ENCODE data around the gene UNC5C. TPM values are rescaled to one million over a fixed set of nuclear protein-coding genes. Genes with fewer than 3 reads are reported as not detected.

The UNC5C gene
- total and polyA plus RNA-seq, 2 of the 4 experiments (the other 2 are of a cell fraction) = under 0.01 TPM

DNA sequence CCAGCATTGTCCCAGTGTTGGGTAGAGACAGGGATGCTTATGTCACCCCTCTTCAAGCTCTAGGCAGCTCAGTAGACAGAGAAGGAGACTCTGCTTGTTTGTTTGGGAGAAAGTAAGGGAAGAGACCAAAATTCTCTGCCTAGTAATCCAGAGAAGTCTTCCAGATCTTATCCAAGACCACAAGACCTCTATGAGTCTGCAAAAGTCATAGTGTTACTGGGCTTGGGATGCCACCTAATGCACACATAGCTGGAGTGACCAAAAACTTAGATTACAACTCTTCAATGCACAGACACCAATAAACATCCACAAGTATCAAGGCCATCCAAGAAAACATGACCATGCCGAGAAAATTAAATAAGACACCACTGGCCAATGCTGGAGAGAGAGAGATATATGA lies 205.5 kb downstream of the UNC5C start:
- Histone ChIP-seq H2AFZ (replicated peaks; ENCODE audit: low read length, poor library complexity) (no peak overlapping the region), H4K8ac (ENCODE audit: low read depth in 2 of 2, low read length in 2 of 2) (no peak overlapping the region), H3K18ac (ENCODE audit: low read depth, low read length) (no peak overlapping the region), H2BK5ac (ENCODE audit: low read depth, low read length, poor library complexity, severe bottlenecking) (no peak overlapping the region), H3K27me3 (ENCODE audit: control insufficient read depth, insufficient read depth, low read length) (no peaks in the 10 kb centered on the region), H3K4me1 (ENCODE audit: control insufficient read depth, insufficient read depth, low read length) (no peaks in the 10 kb centered on the region), H2BK20ac (ENCODE audit: low read depth, low read length) (no peak overlapping the region), H3K4me3 (ENCODE audit: insufficient read depth, low read depth, low read length) (no peak overlapping the region), H2BK120ac (ENCODE audit: low read depth, low read length) (no peak overlapping the region), H3K27ac (ENCODE audit: insufficient read depth, low read length) (no peak overlapping the region), H3K79me1 (ENCODE audit: low read depth in 1 of 2, low read length in 2 of 2) (no peaks in the 10 kb centered on the region), H2AK5ac (ENCODE audit: low read depth, low read length) (no peak overlapping the region), H4K91ac (ENCODE audit: insufficient read depth, low read depth, low read length) (no peak overlapping the region), H4K5ac (ENCODE audit: low read depth, low read length) (no peak overlapping the region), H3K9me3 (ENCODE audit: control insufficient read depth, insufficient read depth, low read length) (no peaks in the 10 kb centered on the region), H3K9ac (ENCODE audit: low read depth, low read length) (no peak overlapping the region), H3K4ac (ENCODE audit: low read depth, low read length) (no peak overlapping the region), H3K56ac (ENCODE audit: extremely low read depth, insufficient read depth, low read length) (no peak overlapping the region), H2AK9ac (replicated peaks; ENCODE audit: low read depth, low read length, poor library complexity) (no peak overlapping the region), H3K14ac (replicated peaks; ENCODE audit: low read depth, low read length) (no peak overlapping the region), H3K36me3 (ENCODE audit: control insufficient read depth, insufficient read depth, low read length) (no peaks in the 10 kb centered on the region), H3K4me2 (ENCODE audit: low read depth, low read length) (no peak overlapping the region), H2BK15ac (ENCODE audit: low read depth, low read length) (no peak overlapping the region), H3K23ac (ENCODE audit: low read depth, low read length) (no peak overlapping the region), H4K20me1 (ENCODE audit: insufficient read depth, low read length) (no peaks in the 10 kb centered on the region), H3K9me1 (ENCODE audit: insufficient read depth, low read length) (no peaks in the 10 kb centered on the region)
- in situ Hi-C loops (cut with MboI; ENCODE audit: low sequenced_read_pairs) (no loop called here), intact Hi-C loops (cut with micrococcal nuclease) (no loop called here), dilution Hi-C loops (cut with HindIII; ENCODE audit: low sequenced_read_pairs, unreplicated experiment) (no loop called here)
- TF ChIP-seq CHD1 (IDR thresholded peaks at IDR 0.05; ENCODE audit: low read depth, low read length) (no peak), FOS (IDR thresholded peaks at IDR 0.05; ENCODE audit: low read depth, low read length) (no peak), MAFK (IDR thresholded peaks at IDR 0.05; ENCODE audit: low read depth, low read length) (no peak), CEBPB (IDR thresholded peaks at IDR 0.05; ENCODE audit: low read depth, low read length) (no peak), RCOR1 (IDR thresholded peaks at IDR 0.05; ENCODE audit: insufficient replicate concordance, low read length) (no peak), MAZ (IDR thresholded peaks at IDR 0.05; ENCODE audit: borderline replicate concordance, low read depth, low read length) (no peak), BHLHE40 (IDR thresholded peaks at IDR 0.05; ENCODE audit: low read depth, low read length) (no peak), RAD21 (IDR thresholded peaks at IDR 0.05; ENCODE audit: low read length) (no peak)
- TF ChIP-seq, protein P1, sequence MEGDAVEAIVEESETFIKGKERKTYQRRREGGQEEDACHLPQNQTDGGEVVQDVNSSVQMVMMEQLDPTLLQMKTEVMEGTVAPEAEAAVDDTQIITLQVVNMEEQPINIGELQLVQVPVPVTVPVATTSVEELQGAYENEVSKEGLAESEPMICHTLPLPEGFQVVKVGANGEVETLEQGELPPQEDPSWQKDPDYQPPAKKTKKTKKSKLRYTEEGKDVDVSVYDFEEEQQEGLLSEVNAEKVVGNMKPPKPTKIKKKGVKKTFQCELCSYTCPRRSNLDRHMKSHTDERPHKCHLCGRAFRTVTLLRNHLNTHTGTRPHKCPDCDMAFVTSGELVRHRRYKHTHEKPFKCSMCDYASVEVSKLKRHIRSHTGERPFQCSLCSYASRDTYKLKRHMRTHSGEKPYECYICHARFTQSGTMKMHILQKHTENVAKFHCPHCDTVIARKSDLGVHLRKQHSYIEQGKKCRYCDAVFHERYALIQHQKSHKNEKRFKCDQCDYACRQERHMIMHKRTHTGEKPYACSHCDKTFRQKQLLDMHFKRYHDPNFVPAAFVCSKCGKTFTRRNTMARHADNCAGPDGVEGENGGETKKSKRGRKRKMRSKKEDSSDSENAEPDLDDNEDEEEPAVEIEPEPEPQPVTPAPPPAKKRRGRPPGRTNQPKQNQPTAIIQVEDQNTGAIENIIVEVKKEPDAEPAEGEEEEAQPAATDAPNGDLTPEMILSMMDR (conservative IDR thresholded peaks at IDR 0.05; ENCODE audit: low read depth, low read length) = no peak
- TF ChIP-seq, protein P2, sequence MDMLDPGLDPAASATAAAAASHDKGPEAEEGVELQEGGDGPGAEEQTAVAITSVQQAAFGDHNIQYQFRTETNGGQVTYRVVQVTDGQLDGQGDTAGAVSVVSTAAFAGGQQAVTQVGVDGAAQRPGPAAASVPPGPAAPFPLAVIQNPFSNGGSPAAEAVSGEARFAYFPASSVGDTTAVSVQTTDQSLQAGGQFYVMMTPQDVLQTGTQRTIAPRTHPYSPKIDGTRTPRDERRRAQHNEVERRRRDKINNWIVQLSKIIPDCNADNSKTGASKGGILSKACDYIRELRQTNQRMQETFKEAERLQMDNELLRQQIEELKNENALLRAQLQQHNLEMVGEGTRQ (IDR thresholded peaks at IDR 0.05; ENCODE audit: low read depth, low read length) = no peak
- no TSS peak for BruUV-seq (replicated peaks)
- ATAC-seq (ENCODE audit: low read depth) (no peak), DNase-seq (no peak)
- no CpG with 5 or more reads among the region's 1 CpG for WGBS, 2 experiments (ENCODE audit: extremely low coverage in 2 of 2, insufficient read length in 1 of 2)
- ChIA-PET CTCF (no interaction called here), POLR2A (ENCODE audit: unreplicated experiment) (no interaction called here)
